NOMO-1 (cell line): Measurements from ENCODE around the gene CIDEC.
"Not testable (repeated sequence)": the region's sequence is repeated elsewhere in the genome, so short reads cannot be mapped to it uniquely, and the experiment has no call there.

Experiments used
- DNase-seq, 2 experiments: peaks; one replicate each; lab custom pipeline; 2025; ENCODE audit not compliant: unreplicated experiment in 2 of 2; lab: John Stamatoyannopoulos, UW

CIDEC gene

GRCh38 chr3:9881441-9881840, 1.4 kb upstream of the CIDEC start:
- DNase-seq, result no peak

GRCh38 chr3:9878700-9879099, 1.4 kb downstream of the CIDEC start:
- no peak for DNase-seq

GRCh38 chr3:9876991-9877390, 3.1 kb downstream of the CIDEC start:
- DNase-seq, result no peak

GRCh38 chr3:9876255-9876654, 3.8 kb downstream of the CIDEC start:
- not testable (repeated sequence) for DNase-seq

GRCh38 chr3:9875448-9875847, 4.6 kb downstream of the CIDEC start:
- DNase-seq, result no peak

GRCh38 chr3:9872067-9872466, 8.0 kb downstream of the CIDEC start:
- not testable (repeated sequence) for DNase-seq

GRCh38 chr3:9870978-9871377, 9.1 kb downstream of the CIDEC start:
- DNase-seq, result no peak

GRCh38 chr3:9869955-9870354, 10.1 kb downstream of the CIDEC start:
- DNase-seq, result no peak

- DNase-seq, result no peak
Observed at GRCh38 chr3:9867106-9867505, 12.9 kb downstream of the CIDEC start.

GRCh38 chr3:9866639-9867038, 13.4 kb downstream of the CIDEC start:
- no peak for DNase-seq

GRCh38 chr3:9865125-9865637, 14.9 kb downstream of the CIDEC start:
- not testable (repeated sequence) for DNase-seq

GRCh38 chr3:9864200-9864927, 15.7 kb downstream of the CIDEC start:
- no peak for DNase-seq

- DNase-seq, result no peak
Observed at GRCh38 chr3:9863058-9863772, 16.8 kb downstream of the CIDEC start.

GRCh38 chr3:9862391-9863057, 17.5 kb downstream of the CIDEC start:
- peak in 1 of 2 experiments; percentile 24 for DNase-seq

GRCh38 chr3:9861626-9862130, 18.4 kb downstream of the CIDEC start:
- DNase-seq, result no peak

GRCh38 chr3:9861201-9861600, 18.9 kb downstream of the CIDEC start:
- DNase-seq, result no peak

- DNase-seq, result no peak
Observed at GRCh38 chr3:9859530-9860025, 20.5 kb downstream of the CIDEC start.

GRCh38 chr3:9855594-9855993, 24.5 kb downstream of the CIDEC start:
- DNase-seq, result no peak

- DNase-seq, result not testable (repeated sequence)
Observed at GRCh38 chr3:9854291-9854940, 25.6 kb downstream of the CIDEC start.

- no peak for DNase-seq
Observed at GRCh38 chr3:9852528-9852927, 27.5 kb downstream of the CIDEC start.

GRCh38 chr3:9851926-9852325, 28.1 kb downstream of the CIDEC start:
- not testable (repeated sequence) for DNase-seq
